Measurements from ENCODE around the gene OSBPL7.

- TF ChIP-seq CTCF (IDR thresholded peaks at IDR 0.05): no peak
- TF ChIP-seq POLR2A (IDR thresholded peaks at IDR 0.05): no peak
Observed at GRCh38 chr17:47808036-47808829, 13.4 kb downstream of the OSBPL7 start.
